ENCODE data around the gene PHF10. TPM values are rescaled to one million over a fixed set of nuclear protein-coding genes. Genes with fewer than 3 reads are reported as not detected.
"Not testable (repeated sequence)": the region's sequence is repeated elsewhere in the genome, so short reads cannot be mapped to it uniquely, and the experiment has no call there.

The PHF10 gene
- total RNA-seq, 2 donors from 2014 or later: 68.4 to 84.5 TPM

GRCh38 chr6:169709293-169709692, 15.0 kb downstream of the PHF10 start:
- no peaks in the 10 kb centered on the region for H3K27me3 Mint-ChIP-seq
- H3K4me1 Mint-ChIP-seq: peaks cover 20% of the 10 kb centered on the region
- H3K9me3 Mint-ChIP-seq: no peaks in the 10 kb centered on the region
- peak; percentile 58 for ATAC-seq (replicated peaks)
- H3K36me3 Mint-ChIP-seq (ENCODE audit: low read depth): peaks cover 89% of the 10 kb centered on the region
- H3K27ac Mint-ChIP-seq: peak overlapping the region; percentile 22
- no peak overlapping the region for H3K4me3 Mint-ChIP-seq

GRCh38 chr6:169707772-169708171, 16.5 kb downstream of the PHF10 start:
- H3K9me3 Mint-ChIP-seq: no peaks in the 10 kb centered on the region
- H3K36me3 Mint-ChIP-seq (ENCODE audit: low read depth): peaks cover 91% of the 10 kb centered on the region
- peaks cover 20% of the 10 kb centered on the region for H3K4me1 Mint-ChIP-seq
- no peak for ATAC-seq (replicated peaks)
- H3K27ac Mint-ChIP-seq: peak overlapping the region; percentile 47
- H3K4me3 Mint-ChIP-seq: no peak overlapping the region
- H3K27me3 Mint-ChIP-seq: no peaks in the 10 kb centered on the region

- ATAC-seq (replicated peaks): peak; percentile 3
- peaks cover 55% of the 10 kb centered on the region for H3K36me3 Mint-ChIP-seq (ENCODE audit: low read depth)
- H3K4me1 Mint-ChIP-seq: peaks cover 17% of the 10 kb centered on the region
- no peaks in the 10 kb centered on the region for H3K27me3 Mint-ChIP-seq
- no peaks in the 10 kb centered on the region for H3K9me3 Mint-ChIP-seq
- peak overlapping the region; percentile 88 for H3K27ac Mint-ChIP-seq
- H3K4me3 Mint-ChIP-seq: peak overlapping the region; percentile 88
Observed at GRCh38 chr6:169702840-169703246, 21.5 kb downstream of the PHF10 start.

- peaks cover 48% of the 10 kb centered on the region for H3K36me3 Mint-ChIP-seq (ENCODE audit: low read depth)
- ATAC-seq (replicated peaks): peak; percentile 92
- H3K9me3 Mint-ChIP-seq: no peaks in the 10 kb centered on the region
- peaks cover 15% of the 10 kb centered on the region for H3K4me1 Mint-ChIP-seq
- H3K27me3 Mint-ChIP-seq: no peaks in the 10 kb centered on the region
- peak within 1 kb of the TSS; percentile 88 for H3K4me3 Mint-ChIP-seq
- peak within 1 kb of the TSS; percentile 88 for H3K27ac Mint-ChIP-seq
Observed at GRCh38 chr6:169701954-169702839, 22.1 kb downstream of the PHF10 start, which contains the start of the genes C6orf120 and WDR27. Gene C6orf120, plus strand, starts transcription at chr6:169702126. Its CDS starts 334 bp downstream, at chr6:169702460. Gene WDR27, minus strand, starts transcription at chr6:169702029. Its CDS starts 13,024 bp downstream, at chr6:169689005.

- H3K36me3 Mint-ChIP-seq (ENCODE audit: low read depth): peaks cover 41% of the 10 kb centered on the region
- H3K27ac Mint-ChIP-seq: peak overlapping the region; percentile 84
- peak; percentile 2 for ATAC-seq (replicated peaks)
- H3K4me1 Mint-ChIP-seq: peaks cover 15% of the 10 kb centered on the region
- H3K9me3 Mint-ChIP-seq: no peaks in the 10 kb centered on the region
- peak overlapping the region; percentile 88 for H3K4me3 Mint-ChIP-seq
- H3K27me3 Mint-ChIP-seq: no peaks in the 10 kb centered on the region
Observed at GRCh38 chr6:169701311-169701953, 22.9 kb downstream of the PHF10 start.

- peak overlapping the region; percentile 84 for H3K27ac Mint-ChIP-seq
- H3K9me3 Mint-ChIP-seq: no peaks in the 10 kb centered on the region
- no peak for ATAC-seq (replicated peaks)
- peaks cover 29% of the 10 kb centered on the region for H3K36me3 Mint-ChIP-seq (ENCODE audit: low read depth)
- no peaks in the 10 kb centered on the region for H3K27me3 Mint-ChIP-seq
- H3K4me3 Mint-ChIP-seq: peak overlapping the region; percentile 88
- H3K4me1 Mint-ChIP-seq: peaks cover 10% of the 10 kb centered on the region
Observed at GRCh38 chr6:169700296-169700695, 24.0 kb downstream of the PHF10 start.

GRCh38 chr6:169697115-169697514, 27.2 kb downstream of the PHF10 start:
- not testable (repeated sequence) for H3K9me3 Mint-ChIP-seq; H3K27me3 Mint-ChIP-seq; H3K4me1 Mint-ChIP-seq; H3K27ac Mint-ChIP-seq; H3K36me3 Mint-ChIP-seq (ENCODE audit: low read depth); H3K4me3 Mint-ChIP-seq; ATAC-seq (replicated peaks)

- Mint-ChIP-seq H3K27ac (no peak overlapping the region), H3K4me1 (peaks cover 3% of the 10 kb centered on the region), H3K27me3 (no peaks in the 10 kb centered on the region), H3K4me3 (no peak overlapping the region), H3K36me3 (ENCODE audit: low read depth) (no peaks in the 10 kb centered on the region), H3K9me3 (peaks cover 3% of the 10 kb centered on the region)
- ATAC-seq (replicated peaks): no peak
Observed at GRCh38 chr6:169695131-169695530, 29.2 kb downstream of the PHF10 start.

GRCh38 chr6:169692516-169692915, 31.8 kb downstream of the PHF10 start:
- Mint-ChIP-seq H3K4me1 (peaks cover 3% of the 10 kb centered on the region), H3K4me3 (no peak overlapping the region), H3K9me3 (peaks cover 3% of the 10 kb centered on the region), H3K27ac (no peak overlapping the region), H3K36me3 (ENCODE audit: low read depth) (peaks cover 15% of the 10 kb centered on the region), H3K27me3 (no peaks in the 10 kb centered on the region)
- ATAC-seq (replicated peaks): no peak

- H3K27me3 Mint-ChIP-seq: no peaks in the 10 kb centered on the region
- peaks cover 7% of the 10 kb centered on the region for H3K9me3 Mint-ChIP-seq
- H3K36me3 Mint-ChIP-seq (ENCODE audit: low read depth): peaks cover 28% of the 10 kb centered on the region
- H3K4me1 Mint-ChIP-seq: peaks cover 3% of the 10 kb centered on the region
- H3K4me3 Mint-ChIP-seq: no peak overlapping the region
- ATAC-seq (replicated peaks): no peak
- no peak overlapping the region for H3K27ac Mint-ChIP-seq
Observed at GRCh38 chr6:169691260-169691659, 33.0 kb downstream of the PHF10 start.

- Mint-ChIP-seq H3K4me3 (no peak overlapping the region), H3K36me3 (ENCODE audit: low read depth) (peaks cover 44% of the 10 kb centered on the region), H3K27ac (no peak overlapping the region), H3K9me3 (peaks cover 11% of the 10 kb centered on the region), H3K4me1 (peaks cover 7% of the 10 kb centered on the region), H3K27me3 (no peaks in the 10 kb centered on the region)
- ATAC-seq (replicated peaks): peak; percentile 26
Observed at GRCh38 chr6:169689287-169689686, 35.0 kb downstream of the PHF10 start.

- H3K9me3 Mint-ChIP-seq: peaks cover 11% of the 10 kb centered on the region
- ATAC-seq (replicated peaks): no peak
- no peak overlapping the region for H3K27ac Mint-ChIP-seq
- no peak overlapping the region for H3K4me3 Mint-ChIP-seq
- H3K36me3 Mint-ChIP-seq (ENCODE audit: low read depth): peaks cover 65% of the 10 kb centered on the region
- no peaks in the 10 kb centered on the region for H3K27me3 Mint-ChIP-seq
- peaks cover 13% of the 10 kb centered on the region for H3K4me1 Mint-ChIP-seq
Observed at GRCh38 chr6:169685860-169686259, 38.4 kb downstream of the PHF10 start.

- Mint-ChIP-seq H3K4me3 (no peak overlapping the region), H3K27me3 (no peaks in the 10 kb centered on the region), H3K36me3 (ENCODE audit: low read depth) (peaks cover 79% of the 10 kb centered on the region), H3K9me3 (peaks cover 8% of the 10 kb centered on the region), H3K27ac (no peak overlapping the region), H3K4me1 (peaks cover 9% of the 10 kb centered on the region)
- no peak for ATAC-seq (replicated peaks)
Observed at GRCh38 chr6:169684056-169684455, 40.2 kb downstream of the PHF10 start.

- H3K27me3 Mint-ChIP-seq: no peaks in the 10 kb centered on the region
- H3K9me3 Mint-ChIP-seq: no peaks in the 10 kb centered on the region
- no peak overlapping the region for H3K27ac Mint-ChIP-seq
- H3K4me1 Mint-ChIP-seq: peaks cover 3% of the 10 kb centered on the region
- no peak for ATAC-seq (replicated peaks)
- H3K4me3 Mint-ChIP-seq: no peak overlapping the region
- peaks cover 47% of the 10 kb centered on the region for H3K36me3 Mint-ChIP-seq (ENCODE audit: low read depth)
Observed at GRCh38 chr6:169678342-169678741, 46.0 kb downstream of the PHF10 start.

- Mint-ChIP-seq H3K36me3 (ENCODE audit: low read depth) (peaks cover 39% of the 10 kb centered on the region), H3K4me1 (no peaks in the 10 kb centered on the region), H3K27ac (no peak overlapping the region), H3K9me3 (no peaks in the 10 kb centered on the region), H3K27me3 (no peaks in the 10 kb centered on the region), H3K4me3 (no peak overlapping the region)
- no peak for ATAC-seq (replicated peaks)
Observed at GRCh38 chr6:169677096-169677495, 47.2 kb downstream of the PHF10 start.

Measured in activated T-helper 17 cell treated with anti-CD3 and anti-CD28 coated beads, Interleukin-2, amount 50 U/mL, for 72 hours (primary cell).